SW480 (cell line): ENCODE measurements around the gene TMEM158.

ENCODE experiments used
- DNase-seq: peaks from one replicate; pipeline ENCODE4 v3.0.0-alpha.2; 2016; ENCODE audit warnings: low spot score

The TMEM158 gene

GRCh38 chr3:45232521-45232920 is 6.4 kb upstream of the TMEM158 start:
- no peak for DNase-seq

GRCh38 chr3:45227946-45228345 is 1.9 kb upstream of the TMEM158 start:
- DNase-seq: no peak

GRCh38 chr3:45227071-45227820 is 1.2 kb upstream of the TMEM158 start:
- DNase-seq: no peak

- DNase-seq: peak; percentile 26
Observed at GRCh38 chr3:45225465-45226205, 452 bp downstream of the TMEM158 start.

- DNase-seq: peak; percentile 75
Observed at GRCh38 chr3:45224824-45225464, 1.1 kb downstream of the TMEM158 start.

GRCh38 chr3:45223889-45224727 is 2.0 kb downstream of the TMEM158 start:
- no peak for DNase-seq

GRCh38 chr3:45219694-45220093 is 6.4 kb downstream of the TMEM158 start:
- no peak for DNase-seq

GRCh38 chr3:45218578-45219390 is 7.3 kb downstream of the TMEM158 start:
- no peak for DNase-seq

- no peak for DNase-seq
Observed at GRCh38 chr3:45216021-45216609, 10.0 kb downstream of the TMEM158 start.

GRCh38 chr3:45215466-45215865 is 10.6 kb downstream of the TMEM158 start:
- DNase-seq: no peak

GRCh38 chr3:45214061-45214680 is 11.9 kb downstream of the TMEM158 start:
- DNase-seq: no peak

- no peak for DNase-seq
Observed at GRCh38 chr3:45212095-45212468, 14.0 kb downstream of the TMEM158 start.

GRCh38 chr3:45211466-45212094 is 14.5 kb downstream of the TMEM158 start:
- no peak for DNase-seq

GRCh38 chr3:45210308-45211041 is 15.6 kb downstream of the TMEM158 start:
- DNase-seq: peak; percentile 80

GRCh38 chr3:45209526-45209925 is 16.6 kb downstream of the TMEM158 start:
- no peak for DNase-seq

GRCh38 chr3:45208586-45208985 is 17.5 kb downstream of the TMEM158 start:
- no peak for DNase-seq

GRCh38 chr3:45207446-45207845 is 18.6 kb downstream of the TMEM158 start:
- DNase-seq: no peak

- no peak for DNase-seq
Observed at GRCh38 chr3:45205126-45205525, 21.0 kb downstream of the TMEM158 start.

GRCh38 chr3:45204136-45204535 is 22.0 kb downstream of the TMEM158 start:
- no peak for DNase-seq
